Upper lobe of left lung (tissue), 6 donors: ENCODE measurements around the gene C4orf33. TPM values are rescaled to one million over a fixed set of nuclear protein-coding genes. Genes with fewer than 3 reads are reported as not detected.

ENCODE experiments used
- ATAC-seq, 2 donors: fragments of 200-7000 bp; cut with Tn5 transposase; one replicate each; pipeline ENCODE4 v1.9.1; 2022; ENCODE audit warnings: mild to moderate bottlenecking in 2 of 2, moderate library complexity in 2 of 2; ENCODE audit not compliant: low FRiP score in 2 of 2
- DNase-seq, 2 donors: peaks; one replicate each; pipeline ENCODE4 v3.0.0-alpha.2; 2019 to 2020
- H3K27ac ChIP-seq, 4 donors: fragments of 200-600 bp; sonication (generic); one replicate each; pipeline ENCODE4 v1.5.1; 2016 to 2019
- H3K27me3 ChIP-seq, 4 donors: fragments of 200-600 bp; sonication (generic); one replicate each; pipeline ENCODE4 v1.5.1; 2017 to 2019
- H3K36me3 ChIP-seq, 4 donors: fragments of 200-600 bp; sonication (generic); one replicate each; pipeline ENCODE4 v1.5.1; 2016 to 2019
- H3K4me1 ChIP-seq, 4 donors: fragments of 200-600 bp; sonication (generic); one replicate each; pipeline ENCODE4 v1.5.1; 2018 to 2019
- H3K4me3 ChIP-seq, 4 donors: fragments of 200-600 bp; sonication (generic); one replicate each; pipeline ENCODE4 v1.5.1; 2017 to 2019; ENCODE audit warnings: mild to moderate bottlenecking in 2 of 4, moderate library complexity in 1 of 4
- H3K9me3 ChIP-seq, 4 donors: fragments of 200-600 bp; sonication (generic); one replicate each; pipeline ENCODE4 v1.5.1; 2018 to 2019
- EP300 ChIP-seq, 4 donors: sonication (generic); formaldehyde crosslinking; IDR thresholded peaks; one replicate each; pipeline ENCODE4 v1.5.1; 2017; ENCODE audit warnings: antibody characterized with exemption in 4 of 4, control low read depth in 2 of 4
- POLR2A ChIP-seq, 4 donors: fragments of 450-650 bp; IDR thresholded peaks; one replicate each; pipeline ENCODE4 v1.5.1; 2016 to 2017; ENCODE audit warnings: antibody characterized with exemption in 4 of 4, mild to moderate bottlenecking in 2 of 4
- POLR2AphosphoS5 ChIP-seq, 2 donors: sonication (generic); formaldehyde crosslinking; IDR thresholded peaks; one replicate each; pipeline ENCODE4 v1.5.1; 2017; ENCODE audit warnings: antibody characterized with exemption in 2 of 2
- WGBS, 2 donors: methylation state at CpG; one replicate each; pipeline ENCODE4 v1.1.5; 2017 to 2018; 5-methylcytosine and 5-hydroxymethylcytosine counted together
- total RNA-seq, 6 donors: library from RNA; depleted of rRNA in 4 of 6; stranded (reverse); fragments of >200 nt in 4 of 6; gene quantifications; one replicate each; pipeline versions ENCODE4 v1.1.0 to v1.2.1, GENCODE V29; 2016 to 2021
- TF ChIP-seq, protein P1 (sequence below), 6 experiments: fragments of 450-650 bp in 4 of 6; fragments of 200-600 bp in 2 of 6; sonication (generic) in 2 of 6; IDR thresholded peaks; one replicate each; pipeline ENCODE4 v1.5.1; 2016 to 2019; ENCODE audit warnings: antibody characterized with exemption in 6 of 6
- donor health status: DM: no; HTN: no; CAD: no; lungs with moderate emphysema.
- donor health status: DM: no; HTN: yes; CAD: no; lungs with severe emphysema.

Gene C4orf33
- total RNA-seq, 6 donors from 2014 or later = 5.0 to 16.9 (median 10.9) TPM

DNA sequence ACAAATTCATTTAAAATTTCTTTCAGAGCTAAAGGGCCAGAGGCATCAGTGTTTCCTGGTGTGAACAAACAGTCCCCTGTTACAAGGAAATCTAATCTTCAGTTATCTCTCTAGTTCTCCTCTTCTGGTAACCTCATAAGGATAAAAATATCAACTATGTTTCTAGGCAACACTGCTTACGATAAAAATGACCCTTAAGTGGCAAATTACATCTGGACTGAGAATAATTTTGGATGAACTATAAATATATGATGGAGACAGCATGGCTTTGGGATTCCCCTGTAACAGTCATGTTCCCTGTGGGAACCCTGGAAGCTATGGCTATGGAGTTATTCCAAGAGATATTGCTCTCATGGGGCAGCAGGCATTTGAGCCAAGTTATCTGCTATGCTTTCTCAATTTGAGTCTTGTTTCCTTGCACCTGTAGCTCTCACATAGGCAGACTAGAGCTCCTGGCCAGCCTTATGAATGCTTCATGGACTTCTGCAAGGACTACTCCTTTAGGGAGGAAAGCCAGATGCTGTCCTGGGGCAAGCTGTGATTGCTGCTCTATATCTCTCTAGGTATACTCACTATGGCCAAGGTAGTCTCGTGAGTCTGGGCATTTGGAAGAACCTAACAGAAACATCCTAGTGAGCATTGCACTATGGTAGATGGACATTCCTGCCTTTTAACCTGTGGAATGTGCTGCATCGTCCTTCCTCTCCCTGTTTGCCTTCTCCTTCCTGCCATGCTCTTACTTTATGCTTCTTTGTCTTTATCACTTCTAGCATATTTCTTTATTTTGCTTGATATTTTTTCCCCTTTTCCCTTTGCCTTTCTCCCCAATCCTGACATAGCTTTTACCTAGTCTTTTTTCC, 14.2 kb downstream of the C4orf33 start:
- no peaks in the 10 kb centered on the region for H3K9me3 ChIP-seq
- peaks cover 0 to 22% (median 0%) of the 10 kb centered on the region in 4 donors for H3K36me3 ChIP-seq
- no peaks in the 10 kb centered on the region for H3K4me1 ChIP-seq
- no peak overlapping the region for H3K27ac ChIP-seq
- 80 to 86% methylated on average over 3 of the region's 3 CpGs for WGBS, 2 donors
- no peaks in the 10 kb centered on the region for H3K27me3 ChIP-seq
- no peak for TF ChIP-seq POLR2A (IDR thresholded peaks at IDR 0.05)
- no peak for TF ChIP-seq EP300 (IDR thresholded peaks at IDR 0.05)
- TF ChIP-seq, protein P1, sequence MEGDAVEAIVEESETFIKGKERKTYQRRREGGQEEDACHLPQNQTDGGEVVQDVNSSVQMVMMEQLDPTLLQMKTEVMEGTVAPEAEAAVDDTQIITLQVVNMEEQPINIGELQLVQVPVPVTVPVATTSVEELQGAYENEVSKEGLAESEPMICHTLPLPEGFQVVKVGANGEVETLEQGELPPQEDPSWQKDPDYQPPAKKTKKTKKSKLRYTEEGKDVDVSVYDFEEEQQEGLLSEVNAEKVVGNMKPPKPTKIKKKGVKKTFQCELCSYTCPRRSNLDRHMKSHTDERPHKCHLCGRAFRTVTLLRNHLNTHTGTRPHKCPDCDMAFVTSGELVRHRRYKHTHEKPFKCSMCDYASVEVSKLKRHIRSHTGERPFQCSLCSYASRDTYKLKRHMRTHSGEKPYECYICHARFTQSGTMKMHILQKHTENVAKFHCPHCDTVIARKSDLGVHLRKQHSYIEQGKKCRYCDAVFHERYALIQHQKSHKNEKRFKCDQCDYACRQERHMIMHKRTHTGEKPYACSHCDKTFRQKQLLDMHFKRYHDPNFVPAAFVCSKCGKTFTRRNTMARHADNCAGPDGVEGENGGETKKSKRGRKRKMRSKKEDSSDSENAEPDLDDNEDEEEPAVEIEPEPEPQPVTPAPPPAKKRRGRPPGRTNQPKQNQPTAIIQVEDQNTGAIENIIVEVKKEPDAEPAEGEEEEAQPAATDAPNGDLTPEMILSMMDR (IDR thresholded peaks at IDR 0.05) = no peak
- no peak for TF ChIP-seq POLR2AphosphoS5 (IDR thresholded peaks at IDR 0.05)
- ATAC-seq = no peak
- DNase-seq = no peak
- no peak overlapping the region for H3K4me3 ChIP-seq

DNA sequence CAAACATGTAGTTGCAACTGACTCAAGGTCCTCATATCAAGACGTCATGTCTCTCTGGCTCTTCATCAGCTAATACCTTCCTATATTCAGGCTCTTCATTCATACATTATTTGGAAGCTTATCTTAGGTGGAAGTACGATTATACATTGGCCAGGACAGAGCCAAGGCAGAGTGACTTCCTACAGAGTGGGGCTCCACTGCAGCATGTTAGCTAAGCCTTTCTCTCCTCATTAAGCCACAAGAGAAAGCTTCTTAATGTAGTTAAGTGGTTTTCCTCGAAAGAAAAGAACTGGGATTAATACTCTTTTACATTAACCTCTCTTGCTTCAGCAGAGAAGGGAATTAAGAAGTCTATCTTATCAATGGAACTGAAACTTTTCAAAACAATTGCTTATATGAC, 15.0 kb downstream of the C4orf33 start:
- no peak for ATAC-seq
- no peaks in the 10 kb centered on the region for H3K4me1 ChIP-seq
- H3K4me3 ChIP-seq = no peak overlapping the region
- no peaks in the 10 kb centered on the region for H3K27me3 ChIP-seq
- 80 to 82% methylated on average over 3 of the region's 3 CpGs for WGBS, 2 donors
- no peaks in the 10 kb centered on the region for H3K9me3 ChIP-seq
- H3K36me3 ChIP-seq = peaks cover 0 to 22% (median 0%) of the 10 kb centered on the region in 4 donors
- DNase-seq = no peak
- no peak overlapping the region for H3K27ac ChIP-seq
- TF ChIP-seq POLR2A (IDR thresholded peaks at IDR 0.05) = no peak

DNA sequence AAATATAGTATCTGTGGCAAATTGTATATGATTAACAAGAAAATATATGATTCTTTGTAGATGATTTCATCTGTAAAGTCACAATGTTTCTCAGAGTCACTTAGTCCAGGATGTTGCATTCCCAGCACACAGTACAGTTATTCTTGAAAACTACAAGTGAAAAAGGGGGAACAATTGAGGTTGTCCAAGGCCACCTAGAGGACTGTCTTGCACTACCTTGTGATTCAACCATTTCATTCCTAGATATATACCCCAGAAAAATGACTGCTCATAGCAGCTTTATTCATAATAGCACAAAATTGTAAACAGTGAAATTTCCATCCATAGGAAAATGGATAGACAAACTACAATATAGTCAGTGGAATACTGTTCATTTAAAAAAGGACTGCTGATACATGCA, 16.0 kb downstream of the C4orf33 start:
- ATAC-seq = no peak
- TF ChIP-seq, protein P1 (IDR thresholded peaks at IDR 0.05) = no peak
- TF ChIP-seq POLR2A (IDR thresholded peaks at IDR 0.05) (no peak), EP300 (IDR thresholded peaks at IDR 0.05) (no peak), POLR2AphosphoS5 (IDR thresholded peaks at IDR 0.05) (no peak)
- Histone ChIP-seq H3K4me1 (no peaks in the 10 kb centered on the region), H3K27me3 (no peaks in the 10 kb centered on the region), H3K27ac (no peak overlapping the region), H3K9me3 (no peaks in the 10 kb centered on the region), H3K36me3 (peaks cover 0 to 22% (median 0%) of the 10 kb centered on the region in 4 donors), H3K4me3 (no peak overlapping the region)
- DNase-seq = no peak

DNA sequence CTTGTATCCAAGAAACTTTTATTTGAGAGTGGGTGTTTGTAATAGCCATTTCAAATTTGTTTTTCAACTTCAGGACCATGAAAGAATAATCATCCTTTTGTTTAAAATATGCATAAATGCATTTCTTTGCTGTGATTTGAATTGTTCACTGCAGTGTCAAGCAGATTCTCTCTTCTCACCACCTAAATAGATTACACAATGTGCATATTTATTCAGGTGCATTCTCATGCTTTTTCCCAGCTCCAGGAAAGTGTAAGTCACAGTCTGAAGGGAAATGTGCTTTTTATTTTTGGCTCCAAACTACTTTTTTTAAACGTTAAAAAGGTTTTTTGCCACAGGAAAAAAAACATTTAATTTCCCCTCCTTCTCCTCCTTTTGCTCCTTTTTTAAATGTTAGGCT, 17.5 kb downstream of the C4orf33 start:
- Histone ChIP-seq H3K36me3 (peaks cover 0 to 22% (median 0%) of the 10 kb centered on the region in 4 donors), H3K27ac (no peak overlapping the region), H3K27me3 (no peaks in the 10 kb centered on the region), H3K9me3 (no peaks in the 10 kb centered on the region), H3K4me3 (no peak overlapping the region), H3K4me1 (no peaks in the 10 kb centered on the region)
- ATAC-seq = no peak
- no peak for DNase-seq
- no peak for TF ChIP-seq POLR2AphosphoS5 (IDR thresholded peaks at IDR 0.05)
- no peak for TF ChIP-seq EP300 (IDR thresholded peaks at IDR 0.05)
- no peak for TF ChIP-seq POLR2A (IDR thresholded peaks at IDR 0.05)
- TF ChIP-seq, protein P1 (IDR thresholded peaks at IDR 0.05) = no peak
- 20 to 29% methylated on average over 1 of the region's 1 CpG for WGBS, 2 donors

DNA sequence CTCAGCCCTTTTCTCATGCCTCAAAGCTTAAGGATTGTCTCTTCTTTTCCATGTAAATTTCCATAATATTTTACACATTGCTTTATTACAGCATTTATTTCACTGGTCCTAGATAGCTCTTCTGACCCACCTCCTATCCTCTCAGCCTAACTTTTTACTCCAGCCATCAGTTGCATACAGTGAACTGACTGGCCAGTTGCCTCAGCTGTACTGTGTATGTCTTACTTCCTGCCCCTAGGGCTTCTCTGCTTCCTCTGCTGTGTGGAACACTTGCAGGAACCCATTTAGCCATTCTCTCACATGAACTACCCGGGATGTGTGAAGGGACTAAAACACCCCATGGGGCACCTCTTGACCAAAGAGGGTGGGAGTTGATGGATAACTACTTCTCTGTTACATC, 18.0 kb downstream of the C4orf33 start:
- H3K27ac ChIP-seq = no peak overlapping the region
- H3K27me3 ChIP-seq = no peaks in the 10 kb centered on the region
- no peak for DNase-seq
- H3K36me3 ChIP-seq = peaks cover 0 to 19% (median 0%) of the 10 kb centered on the region in 4 donors
- H3K4me1 ChIP-seq = no peaks in the 10 kb centered on the region
- no peak overlapping the region for H3K4me3 ChIP-seq
- no peak for ATAC-seq
- 58 to 64% methylated on average over 1 of the region's 1 CpG for WGBS, 2 donors
- TF ChIP-seq POLR2A (IDR thresholded peaks at IDR 0.05) (no peak), POLR2AphosphoS5 (IDR thresholded peaks at IDR 0.05) (no peak), EP300 (IDR thresholded peaks at IDR 0.05) (no peak)
- TF ChIP-seq, protein P1 (IDR thresholded peaks at IDR 0.05) = no peak
- H3K9me3 ChIP-seq = no peaks in the 10 kb centered on the region
